ENCODE results near the gene DISC1. TPM values are rescaled to one million over a fixed set of nuclear protein-coding genes. Genes with fewer than 3 reads are reported as not detected.
"Not testable (repeated sequence)": the region's sequence is repeated elsewhere in the genome, so short reads cannot be mapped to it uniquely, and the experiment has no call there.

The DISC1 gene
- total RNA-seq, 1 experiment from 2014 or later: 0.36 TPM

DNA sequence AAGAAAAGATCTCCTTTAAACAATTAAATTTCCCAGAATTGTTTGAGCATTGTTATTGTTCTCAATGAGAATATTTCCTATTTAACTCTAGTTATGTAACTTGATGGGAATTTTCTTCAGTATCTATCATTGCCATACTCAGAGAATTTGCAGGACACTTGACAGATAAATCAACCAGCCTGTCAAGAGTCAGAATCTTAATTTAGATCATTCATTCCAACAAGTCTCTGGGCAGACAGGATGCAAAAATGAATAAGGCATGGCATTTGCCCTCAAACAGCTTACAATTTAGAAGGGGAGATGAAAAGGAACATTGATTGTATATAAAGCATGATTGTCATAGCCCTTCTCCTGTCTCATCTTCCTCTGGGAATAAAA, 7.3 kb upstream of the DISC1 start:
- in situ Hi-C loops (cut with HindIII; ENCODE audit: low pct_unique_long_range_greater_than_20kb, low sequenced_read_pairs) (no loop called here), intact Hi-C loops (cut with micrococcal nuclease; ENCODE audit: unreplicated experiment) (no loop called here)
- Histone ChIP-seq H3K4me1 (ENCODE audit: control insufficient read depth, insufficient read depth, low read length) (no peaks in the 10 kb centered on the region), H3K27ac (ENCODE audit: low read length) (no peak overlapping the region), H3K4me3 (ENCODE audit: low read depth in 2 of 2, low read length in 2 of 2) (no peak overlapping the region), H3K36me3 (ENCODE audit: control insufficient read depth, insufficient read depth, low read length) (no peaks in the 10 kb centered on the region), H3K9me3 (ENCODE audit: control insufficient read depth, insufficient read depth, low read depth, low read length) (no peaks in the 10 kb centered on the region), H3K27me3 (ENCODE audit: control insufficient read depth, insufficient read depth, low read length) (peaks cover 3% of the 10 kb centered on the region; the same call in 1 of the 2 replicates)
- no TSS peak for BruUV-seq (replicated peaks)
- no peak for ATAC-seq
- CTCF ChIA-PET: no interaction called here
- TF ChIP-seq POLR2AphosphoS5 (IDR thresholded peaks at IDR 0.05; ENCODE audit: low read depth, low read length) (no peak), SIN3A (IDR thresholded peaks at IDR 0.05; ENCODE audit: borderline replicate concordance, insufficient read depth, low read depth, low read length) (no peak), TCF7L2 (IDR thresholded peaks at IDR 0.05; ENCODE audit: low read depth, low read length) (no peak)
- TF ChIP-seq, protein P1, sequence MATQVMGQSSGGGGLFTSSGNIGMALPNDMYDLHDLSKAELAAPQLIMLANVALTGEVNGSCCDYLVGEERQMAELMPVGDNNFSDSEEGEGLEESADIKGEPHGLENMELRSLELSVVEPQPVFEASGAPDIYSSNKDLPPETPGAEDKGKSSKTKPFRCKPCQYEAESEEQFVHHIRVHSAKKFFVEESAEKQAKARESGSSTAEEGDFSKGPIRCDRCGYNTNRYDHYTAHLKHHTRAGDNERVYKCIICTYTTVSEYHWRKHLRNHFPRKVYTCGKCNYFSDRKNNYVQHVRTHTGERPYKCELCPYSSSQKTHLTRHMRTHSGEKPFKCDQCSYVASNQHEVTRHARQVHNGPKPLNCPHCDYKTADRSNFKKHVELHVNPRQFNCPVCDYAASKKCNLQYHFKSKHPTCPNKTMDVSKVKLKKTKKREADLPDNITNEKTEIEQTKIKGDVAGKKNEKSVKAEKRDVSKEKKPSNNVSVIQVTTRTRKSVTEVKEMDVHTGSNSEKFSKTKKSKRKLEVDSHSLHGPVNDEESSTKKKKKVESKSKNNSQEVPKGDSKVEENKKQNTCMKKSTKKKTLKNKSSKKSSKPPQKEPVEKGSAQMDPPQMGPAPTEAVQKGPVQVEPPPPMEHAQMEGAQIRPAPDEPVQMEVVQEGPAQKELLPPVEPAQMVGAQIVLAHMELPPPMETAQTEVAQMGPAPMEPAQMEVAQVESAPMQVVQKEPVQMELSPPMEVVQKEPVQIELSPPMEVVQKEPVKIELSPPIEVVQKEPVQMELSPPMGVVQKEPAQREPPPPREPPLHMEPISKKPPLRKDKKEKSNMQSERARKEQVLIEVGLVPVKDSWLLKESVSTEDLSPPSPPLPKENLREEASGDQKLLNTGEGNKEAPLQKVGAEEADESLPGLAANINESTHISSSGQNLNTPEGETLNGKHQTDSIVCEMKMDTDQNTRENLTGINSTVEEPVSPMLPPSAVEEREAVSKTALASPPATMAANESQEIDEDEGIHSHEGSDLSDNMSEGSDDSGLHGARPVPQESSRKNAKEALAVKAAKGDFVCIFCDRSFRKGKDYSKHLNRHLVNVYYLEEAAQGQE (IDR thresholded peaks at IDR 0.05; ENCODE audit: insufficient read depth in 1 of 2, low read depth in 2 of 2, low read length in 1 of 2): no peak
- TF ChIP-seq, protein P2, sequence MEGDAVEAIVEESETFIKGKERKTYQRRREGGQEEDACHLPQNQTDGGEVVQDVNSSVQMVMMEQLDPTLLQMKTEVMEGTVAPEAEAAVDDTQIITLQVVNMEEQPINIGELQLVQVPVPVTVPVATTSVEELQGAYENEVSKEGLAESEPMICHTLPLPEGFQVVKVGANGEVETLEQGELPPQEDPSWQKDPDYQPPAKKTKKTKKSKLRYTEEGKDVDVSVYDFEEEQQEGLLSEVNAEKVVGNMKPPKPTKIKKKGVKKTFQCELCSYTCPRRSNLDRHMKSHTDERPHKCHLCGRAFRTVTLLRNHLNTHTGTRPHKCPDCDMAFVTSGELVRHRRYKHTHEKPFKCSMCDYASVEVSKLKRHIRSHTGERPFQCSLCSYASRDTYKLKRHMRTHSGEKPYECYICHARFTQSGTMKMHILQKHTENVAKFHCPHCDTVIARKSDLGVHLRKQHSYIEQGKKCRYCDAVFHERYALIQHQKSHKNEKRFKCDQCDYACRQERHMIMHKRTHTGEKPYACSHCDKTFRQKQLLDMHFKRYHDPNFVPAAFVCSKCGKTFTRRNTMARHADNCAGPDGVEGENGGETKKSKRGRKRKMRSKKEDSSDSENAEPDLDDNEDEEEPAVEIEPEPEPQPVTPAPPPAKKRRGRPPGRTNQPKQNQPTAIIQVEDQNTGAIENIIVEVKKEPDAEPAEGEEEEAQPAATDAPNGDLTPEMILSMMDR (IDR thresholded peaks at IDR 0.05): no peak
- POLR2A ChIA-PET: no interaction called here
- no peak for DNase-seq (ENCODE audit: low read depth, low spot score)

DNA sequence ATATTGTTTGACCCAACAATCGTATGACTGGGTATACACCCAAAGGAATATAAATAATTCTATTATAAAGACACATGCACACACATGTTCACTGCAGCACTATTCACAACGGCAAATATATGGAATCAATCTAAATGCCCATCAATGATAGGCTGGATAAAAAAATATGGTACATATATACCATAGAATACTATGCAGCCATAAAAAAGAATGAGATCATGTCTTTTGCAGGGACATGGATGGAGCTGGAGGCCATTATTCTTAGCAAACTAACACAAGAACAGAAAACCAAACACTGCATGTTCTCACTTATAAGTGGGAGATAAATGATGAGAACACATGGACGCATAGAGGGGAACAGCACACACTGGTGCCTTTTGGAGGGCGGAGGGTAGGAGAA, 1.5 kb upstream of the DISC1 start:
- H3K4me3 ChIP-seq (ENCODE audit: low read depth in 2 of 2, low read length in 2 of 2); intact Hi-C loops (cut with micrococcal nuclease; ENCODE audit: unreplicated experiment); ATAC-seq; DNase-seq (ENCODE audit: low read depth, low spot score); H3K4me1 ChIP-seq (ENCODE audit: control insufficient read depth, insufficient read depth, low read length); H3K36me3 ChIP-seq (ENCODE audit: control insufficient read depth, insufficient read depth, low read length); BruUV-seq (replicated peaks); H3K27ac ChIP-seq (ENCODE audit: low read length); H3K27me3 ChIP-seq (ENCODE audit: control insufficient read depth, insufficient read depth, low read length); CTCF ChIA-PET; in situ Hi-C loops (cut with HindIII; ENCODE audit: low pct_unique_long_range_greater_than_20kb, low sequenced_read_pairs); H3K9me3 ChIP-seq (ENCODE audit: control insufficient read depth, insufficient read depth, low read depth, low read length): not testable (repeated sequence)
- POLR2A ChIA-PET: interaction anchor here (0.6 kb wide), 1 partner anchor 40 kb away, joined by 5 read pairs; no protein-coding TSS in a partner anchor

DNA sequence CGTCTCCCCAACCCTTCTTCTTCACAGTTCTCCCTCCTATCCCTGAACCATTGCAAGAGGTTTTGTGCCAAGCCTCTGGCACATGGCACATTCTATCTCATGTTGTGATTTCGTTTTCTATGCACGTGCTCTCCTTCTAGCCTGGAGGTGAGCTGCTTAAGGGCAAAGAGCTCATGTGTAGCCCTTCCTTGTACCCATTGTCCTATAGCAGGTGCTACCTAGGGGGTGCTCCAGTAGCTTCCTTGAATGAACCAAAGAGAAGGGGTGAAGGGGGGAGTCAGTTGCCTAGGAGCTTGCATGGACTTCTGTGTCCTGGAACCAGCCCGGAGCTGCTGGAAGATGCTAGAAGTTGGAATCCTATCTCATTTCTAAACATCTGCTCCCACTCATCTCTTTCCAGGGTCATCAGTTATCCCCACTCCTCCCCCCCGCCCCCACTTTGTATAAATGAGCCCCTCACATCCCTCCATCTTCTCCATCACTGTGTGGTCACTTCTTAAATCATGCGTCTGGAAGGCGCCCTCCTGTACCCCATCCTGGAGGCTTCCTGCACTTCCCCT, 535 bp upstream of the DISC1 start:
- intact Hi-C loops (cut with micrococcal nuclease; ENCODE audit: unreplicated experiment): no loop called here
- CTCF ChIA-PET: interaction anchor here (0.7 kb wide), 1 partner anchor 130 kb away, joined by 3 read pairs; no protein-coding TSS in a partner anchor
- POLR2A ChIA-PET: interaction anchor here (0.5 to 0.6 kb wide), 2 partner anchors 18 to 201 kb away, joined by 3 to 5 read pairs; no protein-coding TSS in a partner anchor
- Histone ChIP-seq H3K27ac (ENCODE audit: low read length) (no peak overlapping the region), H3K36me3 (ENCODE audit: control insufficient read depth, insufficient read depth, low read length) (no peaks in the 10 kb centered on the region), H3K9me3 (ENCODE audit: control insufficient read depth, insufficient read depth, low read depth, low read length) (no peaks in the 10 kb centered on the region), H3K4me3 (ENCODE audit: low read depth in 2 of 2, low read length in 2 of 2) (peak overlapping the region; percentile 51 to 63), H3K27me3 (ENCODE audit: control insufficient read depth, insufficient read depth, low read length) (peaks cover 4% of the 10 kb centered on the region; the same call in 1 of the 2 replicates), H3K4me1 (ENCODE audit: control insufficient read depth, insufficient read depth, low read length) (0 out of 2 replicates have a peak, but pooled peaks cover 5% of the 10 kb centered on the region)
- ATAC-seq (peak; percentile 37; the same call in 1 of the 2 replicates), DNase-seq (ENCODE audit: low read depth, low spot score) (no peak)
- TF ChIP-seq POLR2AphosphoS5 (IDR thresholded peaks at IDR 0.05; ENCODE audit: low read depth, low read length): no peak
- TF ChIP-seq TCF7L2 (IDR thresholded peaks at IDR 0.05; ENCODE audit: low read depth, low read length): no peak
- TF ChIP-seq, protein P2 (IDR thresholded peaks at IDR 0.05): no peak
- TF ChIP-seq SIN3A (IDR thresholded peaks at IDR 0.05; ENCODE audit: borderline replicate concordance, insufficient read depth, low read depth, low read length): no peak
- TF ChIP-seq, protein P1 (IDR thresholded peaks at IDR 0.05; ENCODE audit: insufficient read depth in 1 of 2, low read depth in 2 of 2, low read length in 1 of 2): no peak
- BruUV-seq (replicated peaks): no TSS peak
- in situ Hi-C loops (cut with HindIII; ENCODE audit: low pct_unique_long_range_greater_than_20kb, low sequenced_read_pairs): no loop called here
